Measurements from ENCODE around the gene RTCB. TPM values are rescaled to one million over a fixed set of nuclear protein-coding genes. Genes with fewer than 3 reads are reported as not detected.

The RTCB gene
- total RNA-seq, 2 donors from 2014 or later: 42.9 to 45.5 TPM

GRCh38 chr22:32348031-32348611 lies 63.9 kb downstream of the RTCB start:
- peak; percentile 59 for DNase-seq (ENCODE audit: low spot score)
- intact Hi-C loops (cut with DNase I): no loop called here

- intact Hi-C loops (cut with DNase I): no loop called here
- DNase-seq (ENCODE audit: low spot score): no peak
These were observed 68.1 kb downstream of the RTCB start for GRCh38 chr22:32343941-32344340.

- intact Hi-C loops (cut with DNase I): no loop called here
- DNase-seq (ENCODE audit: low spot score): no peak
These were observed 69.1 kb downstream of the RTCB start for GRCh38 chr22:32342977-32343376.

- intact Hi-C loops (cut with DNase I): no loop called here
- DNase-seq (ENCODE audit: low spot score): no peak
These were observed 70.8 kb downstream of the RTCB start for GRCh38 chr22:32341122-32341740.

- intact Hi-C loops (cut with DNase I): no loop called here
- no peak for DNase-seq (ENCODE audit: low spot score)
These were observed 71.6 kb downstream of the RTCB start for GRCh38 chr22:32340411-32340810.

GRCh38 chr22:32339190-32340012 lies 72.6 kb downstream of the RTCB start:
- intact Hi-C loops (cut with DNase I): no loop called here

GRCh38 chr22:32338757-32339156 lies 73.3 kb downstream of the RTCB start:
- DNase-seq (ENCODE audit: low spot score): peak; percentile 25

More at GRCh38 chr22:32339190-32340012, 72.6 kb downstream of the RTCB start:
- peak; percentile 60 for DNase-seq (ENCODE audit: low spot score)

More at GRCh38 chr22:32338757-32339156, 73.3 kb downstream of the RTCB start:
- intact Hi-C loops (cut with DNase I): no loop called here

Other genes with a start within 250 kb of the RTCB start
- gene RFPL2, start 207.2 kb downstream of the RTCB start, total RNA-seq: not detected
- under 1 TPM; 0.32 to 0.43 TPM for gene SLC5A4, start 156.9 kb downstream of the RTCB start, total RNA-seq
- gene RFPL3, start 54.4 kb downstream of the RTCB start, total RNA-seq: not detected
- not detected for gene BPIFC, start 52.2 kb upstream of the RTCB start, total RNA-seq
- 10 to 100 TPM; 69.3 to 70.3 TPM for gene FBXO7, start 62.6 kb upstream of the RTCB start, total RNA-seq